Endothelial cell of umbilical vein (primary cell): ENCODE measurements around the gene LPCAT3. TPM values are rescaled to one million over a fixed set of nuclear protein-coding genes. Genes with fewer than 3 reads are reported as not detected.

ENCODE experiments used
- BruUV-seq: library from RNA; stranded (reverse); fragments of 400-500 nt; replicated peaks from 2 replicates; lab custom pipeline; 2021; lab: Mats Ljungman, UMichigan
- CTCF ChIA-PET: fragments of 300-600, 350-600 bp; sonication (Branson Sonifier 250); formaldehyde crosslinking; loops from one replicate; lab custom pipeline; 2021; ENCODE audit warnings: antibody characterized with exemption, inconsistent platforms; lab: Charles Lee
- POLR2A ChIA-PET: fragments of 300-600, 350-600 bp; sonication (Branson Sonifier 250); formaldehyde crosslinking; loops from one replicate; lab custom pipeline; 2021; ENCODE audit warnings: antibody characterized with exemption, inconsistent platforms; lab: Charles Lee
- DNase-seq: peaks from one replicate; pipeline ENCODE4 v3.0.0-alpha.2; 2011; ENCODE audit warnings: low read depth, low spot score
- FAIRE-seq: peaks from 2 replicates; lab custom pipeline; 2011; peaks lifted over from hg19 to GRCh38; lab: Jason Lieb, UNC
- H2AFZ ChIP-seq: 2 replicates; pipeline ENCODE4 v1.6.0; 2012; ENCODE audit warnings: low read depth, low read length, control low read depth, inconsistent platforms
- H3K27ac ChIP-seq: 2 replicates; pipeline ENCODE4 v1.5.1; 2011; ENCODE audit warnings: low read depth, mild to moderate bottlenecking, control low read depth, low read length, moderate library complexity; ENCODE audit not compliant: insufficient read depth
- H3K27me3 ChIP-seq, 2 experiments: 2 replicates each; pipeline versions ENCODE4 v1.6.0 to v1.6.1; 2011; ENCODE audit warnings: low read length in 2 of 2, mixed read lengths in 1 of 2; ENCODE audit not compliant: control insufficient read depth in 2 of 2, insufficient read depth in 2 of 2
- H3K36me3 ChIP-seq, 2 experiments: 2 replicates in 1 of 2; 3 replicates in 1 of 2; pipeline ENCODE4 v1.5.1; 2011; ENCODE audit warnings: low read length in 2 of 2, mild to moderate bottlenecking in 1 of 2, moderate library complexity in 1 of 2; ENCODE audit not compliant: control insufficient read depth in 2 of 2, insufficient read depth in 2 of 2; ENCODE audit errors: extremely low read depth in 1 of 2
- H3K4me1 ChIP-seq: 3 replicates; pipeline ENCODE4 v1.5.1; 2011; ENCODE audit warnings: mild to moderate bottlenecking, low read length; ENCODE audit not compliant: control insufficient read depth, insufficient read depth; ENCODE audit errors: extremely low read depth
- H3K4me2 ChIP-seq: 2 replicates; pipeline ENCODE4 v1.6.1; 2011; ENCODE audit warnings: low read length, control low read depth, mixed read lengths; ENCODE audit not compliant: insufficient read depth
- H3K4me3 ChIP-seq, 3 experiments: fragments of 200-600 bp in 1 of 3; sonication (generic), shearing (Covaris generic) in 1 of 3; replicated peaks in 1 of 3; 2 replicates each; pipeline ENCODE4 v1.5.1; 2011 to 2016; ENCODE audit warnings: control low read depth in 3 of 3, low read length in 3 of 3, mild to moderate bottlenecking in 2 of 3, inconsistent platforms in 1 of 3, low read depth in 1 of 3, moderate library complexity in 1 of 3; ENCODE audit not compliant: insufficient read depth in 1 of 3
- H3K79me2 ChIP-seq: 2 replicates; pipeline ENCODE4 v1.6.0; 2012; ENCODE audit warnings: low read length, inconsistent platforms; ENCODE audit not compliant: control insufficient read depth, insufficient read depth
- H3K9ac ChIP-seq: replicated peaks from 2 replicates; pipeline ENCODE3; 2011; ENCODE audit warnings: low read length, control low read depth; ENCODE audit not compliant: insufficient read depth; ENCODE audit errors: extremely low read depth
- H3K9me1 ChIP-seq: replicated peaks from 3 replicates; pipeline ENCODE4 v1.6.0; 2011; ENCODE audit warnings: mild to moderate bottlenecking, low read length; ENCODE audit not compliant: control insufficient read depth, insufficient read depth; ENCODE audit errors: extremely low read depth
- H3K9me3 ChIP-seq: replicated peaks from 2 replicates; pipeline ENCODE4 v1.5.1; 2012; ENCODE audit warnings: low read length, inconsistent platforms; ENCODE audit not compliant: control insufficient read depth, insufficient read depth
- H4K20me1 ChIP-seq: replicated peaks from 2 replicates; pipeline ENCODE3; 2011; ENCODE audit warnings: mild to moderate bottlenecking, low read length; ENCODE audit not compliant: control insufficient read depth, insufficient read depth; ENCODE audit errors: extremely low read depth
- EZH2 ChIP-seq: IDR thresholded peaks from 2 replicates; pipeline ENCODE4 v1.6.1; 2012; ENCODE audit warnings: borderline replicate concordance, low read depth, mild to moderate bottlenecking, moderate library complexity, low read length, inconsistent platforms; ENCODE audit not compliant: severe bottlenecking
- FOS ChIP-seq: IDR thresholded peaks from 2 replicates; pipeline ENCODE4 v1.6.1; 2011; ENCODE audit warnings: mild to moderate bottlenecking, low read length, moderate library complexity, borderline replicate concordance; ENCODE audit not compliant: insufficient read depth
- GATA2 ChIP-seq: IDR thresholded peaks from 2 replicates; pipeline ENCODE4 v1.7.0; 2011; ENCODE audit warnings: low read depth, mild to moderate bottlenecking, moderate library complexity, mixed read lengths, low read length; ENCODE audit not compliant: insufficient read length, insufficient read depth
- JUN ChIP-seq: IDR thresholded peaks from 2 replicates; pipeline ENCODE4 v1.6.1; 2011; ENCODE audit warnings: borderline replicate concordance, low read depth; ENCODE audit not compliant: insufficient read length, insufficient read depth
- MYC ChIP-seq: IDR thresholded peaks from one replicate; pipeline ENCODE4 v1.6.1; 2011; ENCODE audit warnings: mild to moderate bottlenecking, low read depth, low read length
- POLR2A ChIP-seq: IDR thresholded peaks from 2 replicates; pipeline ENCODE4 v1.6.1; 2012; ENCODE audit warnings: low read depth, mild to moderate bottlenecking, control low read depth, low read length
- POLR2AphosphoS5 ChIP-seq: IDR thresholded peaks from 2 replicates; pipeline ENCODE4 v1.6.1; 2012; ENCODE audit warnings: low read depth, mild to moderate bottlenecking, control low read depth, low read length, moderate library complexity; ENCODE audit not compliant: insufficient read depth
- dilution Hi-C: fragments of 300-500 bp; cut with MboI; formaldehyde crosslinking; loops from one replicate; pipeline ENCODE4 v1.15.0; 2019; ENCODE audit warnings: low sequenced_read_pairs; ENCODE audit not compliant: extremely low pct_ligation_motif_present
- intact Hi-C: fragments of 100-400 bp; cut with micrococcal nuclease; formaldehyde crosslinking; loops from one replicate; pipeline ENCODE4 v1.10.0; 2022
- polyA plus RNA-seq, 4 experiments: library from polyadenylated mRNA; depleted of rRNA in 3 of 4; stranded (reverse) in 3 of 4; unstranded in 1 of 4; fragments of >200 nt; gene quantifications; 2 replicates each; pipeline versions ENCODE4 v1.2.1 to v1.2.3, GENCODE V29; 2011 to 2012; ENCODE audit warnings: missing spikeins in 1 of 4
- total RNA-seq: library from RNA; stranded (reverse); gene quantifications from 2 replicates; pipeline ENCODE4 v1.2.3, GENCODE V29; 2021
- TF ChIP-seq, protein P1 (sequence below): IDR thresholded peaks from 2 replicates; pipeline ENCODE4 v1.6.1; 2011; ENCODE audit not compliant: insufficient read depth, insufficient read length
- TF ChIP-seq, protein P2 (sequence below), 2 donors: IDR thresholded peaks; 1 replicate in 1 of 2; 2 replicates in 1 of 2; pipeline ENCODE4 v1.5.1; 2011; ENCODE audit warnings: low read length in 2 of 2, mild to moderate bottlenecking in 2 of 2, moderate library complexity in 2 of 2, control low read depth in 1 of 2, inconsistent platforms in 1 of 2, low read depth in 1 of 2; ENCODE audit not compliant: insufficient read depth in 1 of 2; ENCODE audit errors: extremely low read depth in 1 of 2

LPCAT3 gene
- total and polyA plus RNA-seq, 2 donors (not counting 3 experiments of a cell fraction or from before 2014, with no cell fraction given) = 29.5 to 36.0 TPM

DNA sequence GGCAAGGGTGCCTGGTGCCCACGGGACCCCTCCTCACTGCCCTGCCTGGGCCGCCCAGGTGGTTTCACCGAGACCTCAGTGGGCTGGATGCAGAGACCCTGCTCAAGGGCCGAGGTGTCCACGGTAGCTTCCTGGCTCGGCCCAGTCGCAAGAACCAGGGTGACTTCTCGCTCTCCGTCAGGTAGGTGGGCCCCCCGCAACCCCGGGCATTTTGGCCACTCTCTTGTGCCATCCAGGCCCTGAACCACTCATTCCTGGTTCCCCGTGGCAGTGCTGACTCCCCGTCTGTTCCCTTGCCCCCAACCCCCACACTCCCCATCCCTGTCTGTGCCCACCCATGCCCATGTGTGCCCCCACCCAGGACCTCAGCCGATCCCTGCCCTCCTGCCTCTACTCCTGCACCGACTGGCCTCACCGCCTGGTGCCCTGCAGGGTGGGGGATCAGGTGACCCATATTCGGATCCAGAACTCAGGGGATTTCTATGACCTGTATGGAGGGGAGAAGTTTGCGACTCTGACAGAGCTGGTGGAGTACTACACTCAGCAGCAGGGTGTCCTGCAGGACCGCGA, 66.6 kb downstream of the LPCAT3 start:
- H3K9ac ChIP-seq = no peak overlapping the region
- H3K4me3 ChIP-seq = no peak overlapping the region
- TF ChIP-seq POLR2A = no peak
- TF ChIP-seq MYC = no peak
- TF ChIP-seq, protein P1, sequence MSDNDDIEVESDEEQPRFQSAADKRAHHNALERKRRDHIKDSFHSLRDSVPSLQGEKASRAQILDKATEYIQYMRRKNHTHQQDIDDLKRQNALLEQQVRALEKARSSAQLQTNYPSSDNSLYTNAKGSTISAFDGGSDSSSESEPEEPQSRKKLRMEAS = no peak
- TF ChIP-seq, protein P2, sequence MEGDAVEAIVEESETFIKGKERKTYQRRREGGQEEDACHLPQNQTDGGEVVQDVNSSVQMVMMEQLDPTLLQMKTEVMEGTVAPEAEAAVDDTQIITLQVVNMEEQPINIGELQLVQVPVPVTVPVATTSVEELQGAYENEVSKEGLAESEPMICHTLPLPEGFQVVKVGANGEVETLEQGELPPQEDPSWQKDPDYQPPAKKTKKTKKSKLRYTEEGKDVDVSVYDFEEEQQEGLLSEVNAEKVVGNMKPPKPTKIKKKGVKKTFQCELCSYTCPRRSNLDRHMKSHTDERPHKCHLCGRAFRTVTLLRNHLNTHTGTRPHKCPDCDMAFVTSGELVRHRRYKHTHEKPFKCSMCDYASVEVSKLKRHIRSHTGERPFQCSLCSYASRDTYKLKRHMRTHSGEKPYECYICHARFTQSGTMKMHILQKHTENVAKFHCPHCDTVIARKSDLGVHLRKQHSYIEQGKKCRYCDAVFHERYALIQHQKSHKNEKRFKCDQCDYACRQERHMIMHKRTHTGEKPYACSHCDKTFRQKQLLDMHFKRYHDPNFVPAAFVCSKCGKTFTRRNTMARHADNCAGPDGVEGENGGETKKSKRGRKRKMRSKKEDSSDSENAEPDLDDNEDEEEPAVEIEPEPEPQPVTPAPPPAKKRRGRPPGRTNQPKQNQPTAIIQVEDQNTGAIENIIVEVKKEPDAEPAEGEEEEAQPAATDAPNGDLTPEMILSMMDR (IDR thresholded peaks at IDR 0.05; ENCODE audit: extremely low read depth in 1 of 2, insufficient read depth in 1 of 2, low read depth in 1 of 2, low read length in 2 of 2) = no peak
- TF ChIP-seq GATA2 = no peak
- no peak for TF ChIP-seq FOS
- no peak for TF ChIP-seq POLR2AphosphoS5
- no peak for TF ChIP-seq JUN
- no peak for TF ChIP-seq EZH2
- dilution Hi-C loops = no loop called here
- H4K20me1 ChIP-seq = no peaks in the 10 kb centered on the region
- BruUV-seq = no TSS peak
- no peaks in the 10 kb centered on the region for H3K79me2 ChIP-seq
- H3K27me3 ChIP-seq = no peaks in the 10 kb centered on the region
- FAIRE-seq = no peak
- no peak for DNase-seq
- no peaks in the 10 kb centered on the region for H3K36me3 ChIP-seq
- H3K9me1 ChIP-seq = no peaks in the 10 kb centered on the region
- no peak overlapping the region for H3K4me2 ChIP-seq
- H3K27ac ChIP-seq = no peak overlapping the region
- H3K9me3 ChIP-seq = no peaks in the 10 kb centered on the region
- POLR2A ChIA-PET = no interaction called here
- CTCF ChIA-PET = interaction anchor here (0.6 to 1.5 kb wide), 3 partner anchors 10 to 14 kb away, joined by 3 to 8 read pairs (median 5); no protein-coding TSS in a partner anchor
- H3K4me1 ChIP-seq = peaks cover 17% of the 10 kb centered on the region
- intact Hi-C loops = no loop called here
- no peak overlapping the region for H2AFZ ChIP-seq
